IPS DF 4.7 (cell line): ENCODE measurements around the gene RNF5.

Experiments used
- DNase-seq: peaks from one replicate; pipeline ENCODE4 v3.0.0-alpha.2; 2013; ENCODE audit warnings: low spot score; ENCODE audit errors: extremely low read depth

The RNF5 gene

GRCh38 chr6:32151863-32152768 lies 26.1 kb upstream of the RNF5 start, which contains the start of gene PRRT1:
Gene PRRT1, minus strand, starts transcription at chr6:32151939. Its CDS starts 112 bp downstream, at chr6:32151827.
- DNase-seq, result no peak

DNA sequence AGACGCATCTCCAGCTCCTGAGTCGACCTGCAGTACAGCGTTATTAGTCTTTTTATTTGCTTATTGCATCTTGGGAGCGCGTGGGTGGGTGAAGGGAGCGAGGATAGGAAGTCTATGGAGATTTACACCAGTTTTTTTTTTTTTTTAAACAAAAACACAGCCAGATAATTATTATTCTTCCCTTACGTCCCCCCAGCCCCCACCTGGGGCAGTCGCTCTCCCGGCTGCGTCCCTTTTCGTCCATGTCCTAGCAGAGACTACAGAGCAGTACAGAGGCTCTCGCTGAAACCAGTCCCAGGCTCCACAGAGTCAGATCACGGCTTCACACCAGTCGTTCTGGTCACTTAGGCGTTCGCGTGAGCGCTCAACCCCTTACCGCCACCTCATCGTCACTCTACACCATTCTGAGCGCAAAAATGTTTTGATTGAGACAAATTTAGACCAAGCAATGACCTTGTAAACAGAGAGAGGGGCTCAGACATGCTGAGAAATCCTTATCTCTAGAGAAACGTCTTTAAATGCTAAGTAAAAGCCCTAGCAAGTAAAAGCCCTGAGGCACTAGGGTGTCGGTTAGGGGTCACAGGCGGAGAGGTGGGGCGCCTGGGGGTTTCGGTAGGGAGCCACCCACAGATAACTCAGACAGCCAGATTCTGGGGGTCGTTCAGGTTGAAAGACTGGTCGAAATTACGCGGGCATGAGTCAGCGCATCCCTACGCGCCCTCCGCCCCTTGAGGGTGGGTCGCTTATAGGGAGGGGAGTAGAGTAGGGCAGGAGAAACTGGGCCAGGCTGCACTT lies 25.2 kb upstream of the RNF5 start:
- no peak for DNase-seq

- DNase-seq, result no peak
Observed at GRCh38 chr6:32153564-32154513, 24.4 kb upstream of the RNF5 start, which contains the start of gene PPT2. Gene PPT2, plus strand, starts transcription at chr6:32154141. Its CDS starts 454 bp downstream, at chr6:32154595.

GRCh38 chr6:32154514-32155161 lies 23.6 kb upstream of the RNF5 start:
- DNase-seq, result no peak

DNA sequence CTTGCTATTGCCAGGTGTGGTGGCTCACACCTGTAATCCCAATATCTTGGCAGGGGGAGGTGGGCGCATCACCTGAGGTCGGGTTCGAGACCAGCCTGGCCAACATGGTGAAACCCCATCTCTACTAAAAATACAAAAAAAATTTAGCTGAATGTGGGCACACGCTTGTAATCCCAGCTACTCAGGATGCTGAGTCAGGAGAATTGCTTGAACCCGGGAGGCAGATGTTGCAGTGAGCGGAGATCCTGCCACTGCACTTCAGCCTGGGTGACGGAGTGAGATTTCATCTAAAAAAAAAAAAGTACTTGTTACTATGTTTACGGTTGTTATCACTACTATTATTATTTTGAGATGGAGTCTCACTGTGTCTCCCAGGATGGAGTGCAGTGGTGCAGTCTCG lies 21.3 kb upstream of the RNF5 start:
- no peak for DNase-seq

DNA sequence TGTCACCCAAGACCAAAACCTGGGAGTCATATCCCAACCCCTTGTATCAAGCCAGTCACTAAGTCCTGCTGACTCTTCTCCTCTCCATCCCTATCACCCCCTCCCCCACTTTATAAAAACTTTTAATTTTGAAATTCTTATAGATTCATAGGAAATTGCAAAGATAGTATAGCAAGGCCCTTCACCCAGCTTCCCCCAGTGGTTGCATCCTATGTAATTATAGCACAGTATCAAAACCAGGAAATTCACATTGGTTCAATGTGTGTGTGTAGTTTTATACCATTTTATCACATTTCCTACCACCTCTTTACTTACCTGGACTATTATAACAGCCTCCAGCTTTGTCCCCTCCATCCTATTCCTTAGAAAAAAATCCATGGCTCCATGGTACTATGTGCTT lies 20.2 kb upstream of the RNF5 start:
- no peak for DNase-seq

- DNase-seq, result no peak
Observed at GRCh38 chr6:32163559-32164258, 14.5 kb upstream of the RNF5 start.

DNA sequence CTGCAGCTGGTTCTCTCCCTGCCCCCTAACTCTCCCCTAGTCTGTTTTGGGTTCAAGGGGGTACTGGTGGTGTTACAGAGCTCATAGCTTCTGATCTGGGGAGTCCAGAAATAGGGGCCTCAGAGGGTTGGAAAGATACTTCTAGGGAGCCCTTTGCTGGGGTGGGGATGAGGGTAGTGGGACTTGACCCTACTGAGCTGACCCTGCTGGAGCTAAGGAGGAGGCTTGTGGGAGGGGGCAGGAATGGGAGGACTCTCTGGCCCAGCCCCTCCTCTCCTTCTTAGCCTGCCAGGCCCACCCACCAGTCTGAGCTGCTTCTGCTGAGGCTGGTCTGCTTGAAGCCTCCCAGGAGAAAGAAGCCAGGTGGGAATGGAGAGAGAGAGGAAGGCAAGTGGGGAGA lies 13.9 kb upstream of the RNF5 start, which contains the start of gene EGFL8:
Gene EGFL8, plus strand, starts transcription at position 301 of the 400 bp plus-strand sequence. CDS start 1,571 bp downstream, outside the sequence.
- DNase-seq, result no peak

DNA sequence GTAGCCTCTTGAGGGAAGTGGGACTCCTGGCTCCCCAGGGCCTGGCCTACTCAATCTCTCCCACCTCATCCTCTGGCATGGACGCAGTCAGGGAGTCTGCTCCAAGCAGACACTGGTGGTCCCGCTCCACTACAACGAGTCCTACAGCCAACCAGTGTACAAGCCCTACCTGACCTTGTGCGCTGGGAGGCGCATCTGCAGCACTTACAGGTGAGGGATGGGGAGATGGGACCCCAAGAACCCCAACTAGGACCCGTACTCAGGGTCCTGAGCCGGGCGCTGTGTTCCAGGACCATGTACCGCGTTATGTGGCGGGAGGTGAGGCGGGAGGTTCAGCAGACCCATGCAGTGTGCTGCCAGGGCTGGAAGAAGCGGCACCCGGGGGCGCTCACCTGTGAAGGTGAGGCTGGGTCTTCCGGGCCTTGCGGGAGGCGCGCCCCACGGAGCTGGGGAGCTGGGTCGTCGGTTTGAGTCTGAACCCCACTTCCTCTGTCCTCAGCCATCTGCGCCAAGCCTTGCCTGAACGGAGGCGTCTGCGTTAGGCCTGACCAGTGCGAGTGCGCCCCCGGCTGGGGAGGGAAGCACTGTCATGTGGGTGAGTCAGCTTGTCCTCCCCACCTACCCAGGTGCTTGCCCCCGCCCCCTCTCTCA lies 11.7 kb upstream of the RNF5 start:
- DNase-seq, result no peak

DNA sequence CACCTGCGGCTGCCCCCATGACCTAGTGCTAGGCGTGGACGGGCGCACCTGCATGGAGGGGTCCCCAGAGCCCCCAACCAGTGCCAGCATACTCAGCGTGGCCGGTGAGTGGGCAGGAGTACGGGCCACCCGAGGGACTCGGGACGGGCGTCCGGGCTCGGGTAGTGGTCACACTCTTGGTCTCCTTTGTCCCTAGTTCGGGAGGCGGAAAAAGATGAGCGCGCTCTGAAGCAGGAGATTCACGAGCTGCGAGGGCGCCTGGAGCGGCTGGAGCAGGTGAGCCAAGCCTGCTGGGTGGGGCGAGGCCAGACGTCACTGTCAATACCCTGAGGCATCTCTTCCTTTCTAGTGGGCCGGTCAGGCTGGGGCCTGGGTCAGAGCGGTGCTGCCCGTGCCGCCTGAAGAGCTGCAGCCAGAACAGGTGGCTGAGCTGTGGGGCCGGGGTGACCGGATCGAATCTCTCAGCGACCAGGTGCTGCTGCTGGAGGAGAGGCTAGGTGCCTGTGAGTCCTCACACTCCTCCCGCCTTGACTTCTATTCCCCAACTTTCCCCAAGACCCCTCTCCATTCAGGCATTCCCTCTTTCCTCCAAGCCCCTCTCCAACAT lies 10.9 kb upstream of the RNF5 start:
- no peak for DNase-seq

DNA sequence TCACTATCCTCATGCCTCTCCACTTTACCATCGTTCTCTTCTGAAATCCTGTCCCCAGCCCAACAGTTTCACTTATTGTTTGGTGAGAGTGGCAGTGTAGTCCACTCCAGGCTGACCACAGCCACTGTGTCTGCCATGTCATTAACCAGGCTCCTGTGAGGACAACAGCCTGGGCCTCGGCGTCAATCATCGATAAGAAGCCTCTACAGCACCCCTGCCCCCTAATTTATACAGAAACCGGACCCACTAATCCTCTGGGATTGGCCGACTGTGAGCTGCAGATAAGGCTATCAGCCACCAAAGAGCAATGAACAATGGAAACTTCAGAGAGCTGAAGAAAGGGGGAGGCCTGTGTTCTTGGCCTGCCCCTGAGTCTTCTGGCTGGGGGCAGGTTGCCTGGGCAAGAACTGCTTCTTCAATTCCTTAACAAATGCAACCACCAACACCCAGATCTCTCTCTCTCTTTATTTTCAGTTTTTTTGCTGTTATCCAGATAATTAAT lies 10.4 kb upstream of the RNF5 start:
- DNase-seq, result no peak

GRCh38 chr6:32168350-32168749 lies 9.9 kb upstream of the RNF5 start:
- DNase-seq, result no peak

GRCh38 chr6:32168807-32169591 lies 9.2 kb upstream of the RNF5 start:
- DNase-seq, result no peak

- no peak for DNase-seq
Observed at GRCh38 chr6:32170294-32170693, 7.9 kb upstream of the RNF5 start.

DNA sequence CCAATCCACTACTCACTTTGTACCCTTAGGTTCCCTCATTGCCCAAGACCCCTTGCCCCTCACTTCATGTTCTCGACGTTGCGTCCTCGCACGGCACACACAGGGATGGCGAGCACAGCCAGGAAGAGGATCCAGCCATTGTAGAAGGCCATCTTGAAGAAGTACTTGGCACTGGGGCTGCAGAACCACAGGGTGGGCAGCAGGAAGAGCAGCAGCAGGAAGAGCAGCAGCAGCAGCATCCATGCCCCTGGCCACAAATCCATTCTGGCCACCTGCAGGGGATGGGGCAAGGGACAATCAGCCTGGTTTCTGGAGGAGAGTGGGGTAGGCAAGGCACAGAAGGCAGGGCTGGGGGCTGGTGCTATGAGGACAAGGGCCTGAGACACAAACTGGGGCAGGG lies 7.0 kb upstream of the RNF5 start:
- DNase-seq, result no peak

DNA sequence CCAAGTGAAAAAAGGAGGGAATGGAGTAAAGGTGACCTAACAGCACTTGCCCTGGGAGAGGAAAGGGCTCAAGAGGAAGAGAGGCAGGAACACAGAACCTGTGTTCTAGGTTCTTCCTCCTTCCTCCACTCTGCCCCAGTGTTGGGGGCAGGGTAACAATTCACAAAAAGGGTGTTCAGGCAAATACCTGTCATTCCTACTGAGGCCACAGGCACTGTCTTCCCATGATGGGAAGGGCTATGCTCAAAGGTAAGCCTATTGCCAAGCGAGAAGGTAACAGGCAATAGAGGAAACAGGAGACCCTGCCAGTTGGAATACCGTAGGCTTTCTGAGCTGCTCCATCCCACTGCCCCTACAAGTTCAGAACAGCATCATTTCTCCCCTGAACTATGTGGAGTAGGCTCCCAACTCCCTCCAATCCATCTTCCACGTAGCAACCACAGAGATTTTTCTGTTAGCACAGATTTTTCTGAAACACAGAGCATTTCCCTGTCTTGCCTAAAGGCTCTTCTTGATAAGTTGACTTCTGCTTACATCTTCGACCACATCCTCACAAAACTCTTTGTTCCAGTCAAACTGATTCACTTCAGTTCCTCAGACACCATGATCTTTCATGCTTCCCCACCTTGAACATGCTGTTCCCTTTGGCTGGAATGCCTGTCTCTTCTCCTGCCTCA lies 5.0 kb upstream of the RNF5 start:
- no peak for DNase-seq

- DNase-seq, result no peak
Observed at GRCh38 chr6:32174416-32174815, 3.8 kb upstream of the RNF5 start.
